ENCODE measurements around the gene CHAC1. TPM values are rescaled to one million over a fixed set of nuclear protein-coding genes. Genes with fewer than 3 reads are reported as not detected.

The CHAC1 gene
- total and polyA plus RNA-seq, 2 of the 13 experiments (the other 11 are each of a cell fraction or from before 2014, with no cell fraction given), result 0.44 TPM; not detected in 1

DNA sequence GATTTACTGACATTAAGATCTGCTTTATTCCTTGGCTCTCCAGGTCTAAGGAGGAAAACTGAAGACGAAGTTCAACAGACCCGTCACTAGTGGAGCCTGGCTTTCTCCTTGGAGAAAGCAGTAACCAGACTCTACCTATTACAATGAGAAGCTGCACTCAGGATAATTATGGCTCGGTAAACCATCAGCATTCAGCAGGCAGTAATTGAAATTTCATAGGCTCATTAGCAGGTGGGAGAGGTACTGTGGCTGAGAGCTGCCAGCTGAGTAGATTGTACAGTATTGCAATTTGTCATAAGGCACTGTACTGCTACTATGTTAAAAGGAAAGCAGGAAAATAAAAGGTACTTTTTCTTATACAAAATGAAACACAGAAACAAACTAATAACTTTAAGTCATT lies 51.2 kb downstream of the CHAC1 start (continued):
- TF ChIP-seq, protein P1, sequence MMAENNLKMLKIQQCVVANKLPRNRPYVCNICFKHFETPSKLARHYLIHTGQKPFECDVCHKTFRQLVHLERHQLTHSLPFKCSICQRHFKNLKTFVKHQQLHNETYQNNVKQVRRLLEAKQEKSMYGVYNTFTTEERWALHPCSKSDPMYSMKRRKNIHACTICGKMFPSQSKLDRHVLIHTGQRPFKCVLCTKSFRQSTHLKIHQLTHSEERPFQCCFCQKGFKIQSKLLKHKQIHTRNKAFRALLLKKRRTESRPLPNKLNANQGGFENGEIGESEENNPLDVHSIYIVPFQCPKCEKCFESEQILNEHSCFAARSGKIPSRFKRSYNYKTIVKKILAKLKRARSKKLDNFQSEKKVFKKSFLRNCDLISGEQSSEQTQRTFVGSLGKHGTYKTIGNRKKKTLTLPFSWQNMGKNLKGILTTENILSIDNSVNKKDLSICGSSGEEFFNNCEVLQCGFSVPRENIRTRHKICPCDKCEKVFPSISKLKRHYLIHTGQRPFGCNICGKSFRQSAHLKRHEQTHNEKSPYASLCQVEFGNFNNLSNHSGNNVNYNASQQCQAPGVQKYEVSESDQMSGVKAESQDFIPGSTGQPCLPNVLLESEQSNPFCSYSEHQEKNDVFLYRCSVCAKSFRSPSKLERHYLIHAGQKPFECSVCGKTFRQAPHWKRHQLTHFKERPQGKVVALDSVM (CRISPR knock-in tag; IDR thresholded peaks at IDR 0.05), result no peak

Small RNAs within 50 kb of the gene (small RNA-seq; reads per million reads assigned to genes)
- gene ISCA1P4 (ENCODE audit: insufficient read depth in 2 of 3, insufficient read length in 3 of 3, low read depth in 2 of 3, low replicate concordance in 1 of 3), result 0 reads per million in 3 experiments

Other genes with a start within 250 kb of the CHAC1 start
- gene RMDN3, start 198.2 kb upstream of the CHAC1 start, total RNA-seq (2016; rRNA removed; fragmentation: Illumina TruSeq; extraction: Trizol), result 10.5 and 19.5 TPM in 2 replicates
- 16.8 and 18.2 TPM in 2 replicates for gene RMDN3, start 198.2 kb upstream of the CHAC1 start, polyA plus RNA-seq (2011; rRNA removed)
- gene GCHFR, start 189.4 kb upstream of the CHAC1 start, total RNA-seq (2016; rRNA removed; fragmentation: Illumina TruSeq; extraction: Trizol), result 92.4 and 93.1 TPM in 2 replicates
- 51.5 and 55.8 TPM in 2 replicates for gene GCHFR, start 189.4 kb upstream of the CHAC1 start, polyA plus RNA-seq (2011; rRNA removed)
- gene C15orf62, start 183.5 kb upstream of the CHAC1 start, total RNA-seq (2016; rRNA removed; fragmentation: Illumina TruSeq; extraction: Trizol), result 0.34 and 0.51 TPM in 2 replicates
- gene C15orf62, start 183.5 kb upstream of the CHAC1 start, polyA plus RNA-seq (2011; rRNA removed), result 1.0 and 1.1 TPM in 2 replicates
- 19.2 and 23.3 TPM in 2 replicates for gene ZFYVE19, start 146.4 kb upstream of the CHAC1 start, total RNA-seq (2016; rRNA removed; fragmentation: Illumina TruSeq; extraction: Trizol)
- gene ZFYVE19, start 146.4 kb upstream of the CHAC1 start, polyA plus RNA-seq (2011; rRNA removed), result 44.0 and 55.3 TPM in 2 replicates
- gene DNAJC17, start 146.0 kb upstream of the CHAC1 start, total RNA-seq (2016; rRNA removed; fragmentation: Illumina TruSeq; extraction: Trizol), result 26.5 and 30.2 TPM in 2 replicates
- gene DNAJC17, start 146.0 kb upstream of the CHAC1 start, polyA plus RNA-seq (2011; rRNA removed), result 22.2 and 23.0 TPM in 2 replicates
- 0.49 and 0.53 TPM in 2 replicates for gene PPP1R14D, start 124.8 kb upstream of the CHAC1 start, total RNA-seq (2016; rRNA removed; fragmentation: Illumina TruSeq; extraction: Trizol)
- gene PPP1R14D, start 124.8 kb upstream of the CHAC1 start, polyA plus RNA-seq (2011; rRNA removed), result 0.47 and 0.55 TPM in 2 replicates
- gene SPINT1, start 109.4 kb upstream of the CHAC1 start, total RNA-seq (2016; rRNA removed; fragmentation: Illumina TruSeq; extraction: Trizol), result 0.45 and 0.49 TPM in 2 replicates
- 2.5 and 2.8 TPM in 2 replicates for gene SPINT1, start 109.4 kb upstream of the CHAC1 start, polyA plus RNA-seq (2011; rRNA removed)
- gene RHOV, start 79.2 kb upstream of the CHAC1 start, total RNA-seq (2016; rRNA removed; fragmentation: Illumina TruSeq; extraction: Trizol), result 0.15 and 0.18 TPM in 2 replicates
- gene RHOV, start 79.2 kb upstream of the CHAC1 start, polyA plus RNA-seq (2011; rRNA removed), result 0.07 and 0.17 TPM in 2 replicates
- gene VPS18, start 59.0 kb upstream of the CHAC1 start, total RNA-seq (2016; rRNA removed; fragmentation: Illumina TruSeq; extraction: Trizol), result 15.8 and 17.0 TPM in 2 replicates
- 5.8 and 7.4 TPM in 2 replicates for gene VPS18, start 59.0 kb upstream of the CHAC1 start, polyA plus RNA-seq (2011; rRNA removed)
- 0.13 and 0.20 TPM in 2 replicates for gene DLL4, start 24.1 kb upstream of the CHAC1 start, total RNA-seq (2016; rRNA removed; fragmentation: Illumina TruSeq; extraction: Trizol)
- gene DLL4, start 24.1 kb upstream of the CHAC1 start, polyA plus RNA-seq (2011; rRNA removed), result 0.25 and 0.27 TPM in 2 replicates
- 14.8 and 18.5 TPM in 2 replicates for gene INO80, start 162.8 kb downstream of the CHAC1 start, total RNA-seq (2016; rRNA removed; fragmentation: Illumina TruSeq; extraction: Trizol)
- gene INO80, start 162.8 kb downstream of the CHAC1 start, polyA plus RNA-seq (2011; rRNA removed), result 3.6 and 4.9 TPM in 2 replicates